Anterior cingulate cortex (tissue), 58 donors: ENCODE results near the gene GSTK1.
A peak's percentile ranks its signal among the peaks of the same experiment; 100 is the strongest.

ENCODE experiments used
- DNase-seq, 58 donors: peaks; one replicate each; lab custom pipeline; 2025; lab: John Stamatoyannopoulos, UW

GSTK1 gene

DNA sequence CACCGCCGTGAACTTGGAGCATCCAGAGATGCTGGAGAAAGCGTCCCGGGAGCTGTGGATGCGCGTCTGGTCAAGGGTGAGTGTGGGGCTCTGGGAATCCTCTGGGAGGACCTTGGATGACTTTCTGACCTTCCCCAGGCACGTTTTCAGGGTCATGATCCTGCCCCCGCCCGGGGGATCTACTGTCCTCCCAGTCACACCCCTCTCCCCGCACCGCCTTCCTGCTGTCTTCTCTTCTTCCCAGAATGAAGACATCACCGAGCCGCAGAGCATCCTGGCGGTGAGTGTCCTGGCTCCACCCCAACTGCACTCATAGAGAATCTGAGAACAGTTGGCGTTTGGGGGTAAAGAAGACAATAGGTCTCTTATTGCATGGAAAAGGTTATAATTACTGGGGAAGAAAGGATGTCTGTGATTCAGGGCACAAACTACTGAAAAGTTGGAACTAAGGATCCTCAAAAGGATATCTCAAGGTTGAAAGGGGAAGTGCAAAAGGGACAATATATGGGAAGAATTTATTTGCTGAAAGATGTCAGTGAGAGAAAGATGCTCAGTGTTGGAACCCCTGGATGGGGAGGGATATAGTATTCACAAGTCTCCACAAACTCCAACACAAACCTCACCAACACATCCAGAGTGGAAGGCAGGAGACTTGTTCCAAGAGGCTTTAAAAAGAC, 1.9 kb downstream of the GSTK1 start:
- peak in 1 of 58 donors; percentile 12 for DNase-seq

DNA sequence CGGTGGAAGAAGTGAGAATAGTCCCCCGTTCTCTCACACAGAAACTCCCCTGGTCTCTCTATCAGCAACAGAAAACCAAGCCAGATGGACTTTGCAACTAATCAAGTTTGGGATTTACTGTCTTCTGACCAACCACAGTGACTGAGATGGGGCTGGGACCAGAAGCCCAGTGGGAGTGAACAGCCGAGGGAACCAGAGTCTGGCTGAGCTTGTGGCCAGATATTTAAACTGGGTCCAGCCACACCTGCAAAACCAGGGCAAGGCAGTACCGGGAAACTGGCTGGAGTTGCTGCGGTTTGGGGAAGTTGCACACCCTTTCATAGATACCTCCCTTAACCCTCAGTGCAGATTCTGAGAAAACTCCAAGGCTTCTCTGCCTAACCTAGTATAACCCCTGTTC, 6.0 kb downstream of the GSTK1 start:
- no peak for DNase-seq

DNA sequence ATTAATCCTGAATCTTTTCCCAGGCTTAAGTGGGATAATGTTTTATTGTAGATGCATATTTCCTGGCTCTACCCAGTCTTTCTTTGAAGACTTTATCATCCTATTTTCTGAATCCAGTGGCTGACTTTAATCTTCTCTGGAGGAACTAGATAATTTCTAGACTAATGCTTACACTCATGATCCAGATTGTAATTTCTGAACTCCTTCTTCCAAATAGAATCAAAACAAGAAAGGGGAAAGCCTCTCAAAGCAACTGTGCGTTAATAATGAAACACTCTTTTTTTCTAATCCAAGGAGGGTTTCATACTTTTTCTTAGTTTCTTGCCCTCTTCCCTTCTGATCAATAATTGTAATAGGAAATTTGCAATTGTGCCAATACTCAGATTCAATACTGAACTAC, 8.0 kb downstream of the GSTK1 start:
- DNase-seq, result no peak

DNA sequence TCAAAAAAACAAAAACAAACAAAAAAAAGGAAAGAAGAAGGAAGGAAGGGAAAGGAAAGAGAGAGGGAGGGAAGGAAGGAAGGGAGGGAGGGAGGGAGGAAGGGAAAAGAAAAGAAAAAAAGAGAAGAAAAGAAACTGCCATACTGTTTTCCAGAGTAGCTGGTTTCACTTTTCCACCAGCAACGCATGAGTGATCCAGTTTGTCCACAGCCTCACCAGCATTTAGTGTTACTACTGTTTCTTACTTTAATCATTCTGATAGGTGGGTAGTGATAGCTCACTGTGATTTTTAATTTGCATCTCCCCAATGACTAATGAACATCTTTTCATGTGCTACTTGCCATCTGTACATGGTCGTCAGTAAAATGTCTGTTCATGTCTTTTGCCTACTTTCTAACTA, 9.6 kb downstream of the GSTK1 start:
- no peak for DNase-seq

DNA sequence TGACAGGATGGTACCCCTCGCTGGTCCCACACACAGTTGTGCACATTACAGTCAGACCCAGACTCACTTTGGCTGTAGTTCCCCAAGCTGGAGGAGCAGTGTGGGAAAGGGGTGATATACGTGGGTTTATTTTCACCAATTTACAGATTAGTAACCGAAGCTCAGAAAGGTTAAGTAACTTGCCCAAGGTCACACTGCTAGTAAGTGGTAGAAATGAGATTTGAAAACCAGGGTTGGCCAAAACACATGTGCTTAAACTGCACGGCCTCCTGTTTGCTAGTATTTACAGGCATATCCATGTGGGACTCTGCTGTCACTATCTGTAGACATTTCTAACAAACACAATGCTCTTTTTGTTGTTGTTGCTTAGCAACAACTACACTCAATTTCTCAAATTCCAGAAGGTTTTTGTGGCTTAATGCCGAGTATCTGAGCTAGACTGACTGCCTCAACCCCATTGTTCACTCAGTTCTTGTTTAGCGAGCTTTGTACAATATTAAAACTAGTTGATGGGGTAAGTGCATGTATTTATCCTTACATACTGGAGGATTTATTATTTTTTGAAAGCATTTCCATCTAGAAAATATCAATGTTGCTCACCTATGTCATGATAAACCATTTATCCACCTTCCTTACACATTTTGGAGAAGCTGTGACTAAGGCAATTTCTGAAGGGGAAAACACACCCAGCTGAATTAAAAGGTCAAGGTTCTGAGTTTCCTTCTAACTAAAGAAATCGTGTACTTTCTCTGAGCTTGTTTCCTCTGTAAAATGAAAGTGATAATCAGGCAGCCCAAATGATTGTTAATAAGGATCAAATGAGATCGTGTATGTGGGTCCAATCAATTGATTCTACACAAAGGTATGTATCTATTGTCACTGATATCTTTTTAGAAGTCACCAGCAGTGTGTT, 16.2 kb downstream of the GSTK1 start:
- DNase-seq, result peak in 12 of 58 donors; percentile 10 to 83 (median 32)

DNA sequence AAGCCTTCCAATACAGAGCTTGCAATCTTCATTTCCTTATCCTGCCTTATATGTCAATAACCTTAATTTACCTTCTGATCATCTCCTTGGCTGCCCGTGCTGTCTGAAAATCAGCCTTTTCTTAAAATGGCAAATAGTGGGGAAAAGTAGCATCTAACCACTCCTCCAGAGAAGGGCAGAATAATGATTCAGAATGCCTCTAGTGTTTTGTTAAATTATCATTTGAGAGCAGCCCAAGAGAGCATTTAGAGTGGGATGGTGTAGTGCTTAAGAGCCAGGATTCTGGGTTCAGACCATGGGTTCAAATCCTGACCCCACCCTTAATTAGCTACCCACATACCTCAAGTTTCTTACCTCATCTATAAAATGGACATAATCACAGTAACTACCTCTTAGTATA, 16.9 kb downstream of the GSTK1 start:
- DNase-seq, result no peak

DNA sequence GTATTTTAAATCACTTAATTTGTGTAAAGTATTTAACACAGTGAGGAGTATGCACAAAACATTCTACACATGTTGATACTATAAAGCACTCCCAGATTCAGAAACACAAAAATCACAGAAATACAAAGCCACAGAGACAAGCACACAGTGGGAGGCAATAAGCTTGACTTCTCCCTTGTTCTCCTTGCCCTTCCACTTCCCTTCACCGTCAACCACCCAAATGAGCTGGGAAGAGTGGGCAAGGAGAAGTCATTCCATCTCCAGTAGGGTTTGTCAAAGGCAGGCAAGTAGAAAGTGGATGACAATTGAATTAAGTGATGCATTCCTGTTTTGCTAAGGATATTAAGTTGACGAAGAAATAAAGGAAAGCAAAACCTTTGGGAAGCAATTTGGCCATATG, 17.3 kb downstream of the GSTK1 start:
- DNase-seq, result no peak

DNA sequence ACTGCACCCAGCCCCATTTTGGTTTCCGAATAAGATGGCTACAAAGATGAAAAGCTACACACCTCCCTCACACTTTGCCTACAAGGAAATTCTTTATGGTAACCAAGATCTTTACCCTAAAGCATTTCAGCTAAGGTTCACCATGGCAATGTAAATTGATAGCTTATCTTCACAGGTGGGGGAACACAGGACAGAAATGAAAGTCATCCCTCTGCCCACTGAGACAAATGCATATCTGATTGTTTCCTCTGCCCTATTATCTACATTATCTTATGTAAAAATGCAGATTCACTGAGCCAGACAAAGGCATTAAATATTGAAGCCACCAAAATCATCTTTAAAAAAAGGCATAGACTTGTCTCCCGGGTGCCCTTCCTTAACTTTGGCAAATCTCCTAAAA, 18.3 kb downstream of the GSTK1 start:
- no peak for DNase-seq

DNA sequence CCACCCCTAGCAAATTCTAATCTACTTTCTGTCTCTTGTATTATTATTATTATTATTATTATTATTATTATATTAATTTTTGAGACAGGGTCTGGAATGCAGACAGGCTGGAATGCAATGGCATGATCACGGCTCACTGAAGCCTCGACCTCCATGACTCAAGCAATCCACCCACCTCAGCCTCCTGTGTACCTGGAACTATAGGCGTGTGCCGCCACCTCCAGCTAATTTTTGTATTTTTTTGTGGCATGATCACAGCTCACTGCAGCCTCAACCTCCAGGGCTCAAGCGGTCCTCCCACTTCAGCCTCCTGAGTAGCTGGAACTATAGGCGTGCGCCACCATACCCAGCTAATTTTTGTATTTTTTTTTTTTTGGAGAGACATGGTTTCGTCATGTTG, 18.9 kb downstream of the GSTK1 start:
- no peak for DNase-seq

DNA sequence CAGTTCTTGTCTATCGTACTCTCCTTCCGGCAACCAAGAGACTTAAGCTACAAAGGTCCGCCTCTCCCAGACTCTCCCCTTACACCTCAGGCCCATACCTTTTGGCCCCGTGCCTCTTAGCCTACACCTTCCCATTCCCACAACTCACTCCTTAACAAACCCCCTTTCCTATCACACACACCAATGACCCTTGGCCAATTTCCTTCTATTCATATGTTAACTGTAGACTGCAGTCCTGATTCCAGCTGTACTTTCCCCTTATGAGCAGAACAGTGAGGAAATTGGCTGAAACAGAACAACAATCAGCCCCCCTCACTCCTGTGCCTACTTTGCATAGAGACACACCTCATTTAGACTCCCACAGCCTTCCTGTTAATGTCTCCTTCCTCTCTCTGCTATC, 20.1 kb downstream of the GSTK1 start:
- DNase-seq, result no peak

DNA sequence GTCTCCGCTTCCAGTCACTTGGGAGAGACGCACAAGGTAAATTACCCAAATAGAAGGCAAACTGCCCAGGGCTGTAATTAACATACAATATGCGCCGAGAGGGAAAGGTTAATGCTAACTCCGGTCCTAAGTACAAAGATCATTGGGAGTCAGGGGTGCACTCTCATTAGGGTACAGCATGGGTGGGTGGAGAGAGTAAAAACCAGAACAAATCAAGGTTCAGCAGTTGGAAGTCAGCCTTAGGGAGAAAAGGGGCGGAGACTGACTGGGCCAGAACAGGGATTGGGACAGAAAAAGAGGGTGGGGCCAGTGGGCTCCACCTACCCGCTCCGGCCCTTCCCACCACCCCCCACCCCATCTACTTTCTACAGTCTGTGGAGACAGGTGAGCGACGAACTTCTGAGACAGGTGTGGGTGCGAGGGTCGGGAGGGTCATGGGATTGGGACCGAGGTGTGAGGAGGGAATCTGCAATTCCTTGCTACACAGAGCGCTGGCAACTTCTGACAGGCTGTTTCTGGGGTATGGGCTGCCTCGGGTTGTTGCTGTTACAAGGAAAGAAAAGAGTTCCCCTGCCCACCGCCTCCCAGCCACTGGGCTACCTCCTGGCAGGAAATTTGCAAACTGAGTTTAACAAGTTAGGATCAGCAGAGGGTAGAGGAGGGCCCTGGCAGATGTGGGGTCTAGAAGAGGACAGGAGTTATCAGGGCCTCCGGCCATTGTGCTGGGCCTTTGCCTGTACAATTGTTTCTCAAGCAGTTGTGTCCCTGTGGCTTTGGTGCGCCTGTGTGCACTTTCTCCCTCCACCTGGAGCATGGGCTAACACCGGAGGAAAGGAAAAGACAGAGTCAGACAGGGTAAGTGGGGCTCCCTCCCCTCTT, 21.6 kb downstream of the GSTK1 start, which contains the start of gene TMEM139:
Gene TMEM139 (plus strand): TSS at position 368 of the 879 bp plus-strand sequence. CDS start 1,000 bp downstream, outside the sequence.
- DNase-seq, result peak in 17 of 58 donors; percentile 13 to 59 (median 31)

DNA sequence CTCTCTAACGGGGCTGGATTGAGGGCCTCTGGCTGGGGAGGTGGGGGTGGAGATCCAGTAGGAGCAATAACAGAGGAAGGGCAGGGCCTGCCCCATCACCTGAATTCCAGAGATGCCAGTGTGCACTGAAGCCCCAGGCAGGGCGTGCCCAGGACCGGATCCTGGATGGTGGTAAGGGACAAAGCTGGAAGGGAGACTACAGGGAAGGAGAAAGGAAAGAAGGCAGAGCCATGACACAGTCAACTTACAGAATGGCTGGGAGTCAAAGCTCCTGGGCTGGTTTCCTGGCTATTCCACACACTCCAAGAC, 22.2 kb downstream of the GSTK1 start:
- DNase-seq, result peak in 2 of 58 donors; percentile 24 to 41

DNA sequence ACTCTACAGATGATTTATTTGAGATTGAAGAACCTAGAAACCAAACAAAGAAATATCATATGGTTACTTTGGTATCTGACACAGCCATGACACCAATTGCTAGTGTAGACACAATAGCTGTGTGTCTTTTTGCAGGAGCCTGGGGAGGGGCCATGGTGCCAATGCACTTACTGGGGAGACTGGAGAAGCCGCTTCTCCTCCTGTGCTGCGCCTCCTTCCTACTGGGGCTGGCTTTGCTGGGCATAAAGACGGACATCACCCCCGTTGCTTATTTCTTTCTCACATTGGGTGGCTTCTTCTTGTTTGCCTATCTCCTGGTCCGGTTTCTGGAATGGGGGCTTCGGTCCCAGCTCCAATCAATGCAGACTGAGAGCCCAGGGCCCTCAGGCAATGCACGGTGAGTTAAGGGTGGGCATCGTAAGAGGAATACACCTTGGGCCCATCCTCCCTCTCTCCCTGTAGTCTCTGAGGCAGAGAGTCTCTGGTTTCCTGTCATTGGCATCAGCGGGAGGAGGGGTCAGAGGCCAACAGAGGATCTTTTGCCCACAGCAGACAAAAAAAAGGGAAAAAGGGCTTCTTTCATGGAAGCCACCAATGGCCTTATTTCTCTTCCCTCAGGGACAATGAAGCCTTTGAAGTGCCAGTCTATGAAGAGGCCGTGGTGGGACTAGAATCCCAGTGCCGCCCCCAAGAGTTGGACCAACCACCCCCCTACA, 22.7 kb downstream of the GSTK1 start:
- DNase-seq, result peak in 27 of 58 donors; percentile 14 to 84 (median 57)

DNA sequence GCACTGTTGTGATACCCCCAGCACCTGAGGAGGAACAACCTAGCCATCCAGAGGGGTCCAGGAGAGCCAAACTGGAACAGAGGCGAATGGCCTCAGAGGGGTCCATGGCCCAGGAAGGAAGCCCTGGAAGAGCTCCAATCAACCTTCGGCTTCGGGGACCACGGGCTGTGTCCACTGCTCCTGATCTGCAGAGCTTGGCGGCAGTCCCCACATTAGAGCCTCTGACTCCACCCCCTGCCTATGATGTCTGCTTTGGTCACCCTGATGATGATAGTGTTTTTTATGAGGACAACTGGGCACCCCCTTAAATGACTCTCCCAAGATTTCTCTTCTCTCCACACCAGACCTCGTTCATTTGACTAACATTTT, 23.3 kb downstream of the GSTK1 start:
- DNase-seq, result peak in 23 of 58 donors; percentile 23 to 84 (median 60)

DNA sequence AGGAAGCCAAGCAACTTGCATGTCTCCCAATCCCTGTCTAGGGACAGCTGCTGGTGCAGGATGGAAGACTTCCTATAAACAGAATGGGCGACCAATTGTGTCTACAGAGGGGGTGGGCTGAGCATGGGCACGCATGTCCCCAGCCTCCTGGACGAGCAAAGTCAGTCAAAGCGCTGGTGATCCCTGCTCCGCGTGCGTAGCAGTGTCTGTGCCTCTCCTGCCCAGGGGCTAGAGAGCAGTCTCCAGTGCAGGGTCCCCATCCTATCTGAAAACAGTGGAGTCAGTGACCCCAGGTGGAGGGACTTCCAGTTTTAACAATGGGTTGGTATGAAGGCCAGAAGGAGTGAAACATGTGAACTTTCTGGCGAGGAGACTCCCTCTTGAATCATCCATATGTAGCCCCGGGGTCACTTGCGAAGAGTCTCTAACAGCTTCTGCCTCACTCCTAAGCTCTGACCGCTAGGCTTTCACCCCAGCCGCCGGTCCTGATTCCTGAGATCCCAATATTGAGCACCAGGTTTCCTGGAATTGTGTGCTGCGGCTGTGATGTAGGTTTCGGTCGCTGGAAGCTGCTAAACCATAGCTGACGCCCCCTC, 24.2 kb downstream of the GSTK1 start:
- peak in 4 of 58 donors; percentile 38 to 65 (median 54) for DNase-seq

DNA sequence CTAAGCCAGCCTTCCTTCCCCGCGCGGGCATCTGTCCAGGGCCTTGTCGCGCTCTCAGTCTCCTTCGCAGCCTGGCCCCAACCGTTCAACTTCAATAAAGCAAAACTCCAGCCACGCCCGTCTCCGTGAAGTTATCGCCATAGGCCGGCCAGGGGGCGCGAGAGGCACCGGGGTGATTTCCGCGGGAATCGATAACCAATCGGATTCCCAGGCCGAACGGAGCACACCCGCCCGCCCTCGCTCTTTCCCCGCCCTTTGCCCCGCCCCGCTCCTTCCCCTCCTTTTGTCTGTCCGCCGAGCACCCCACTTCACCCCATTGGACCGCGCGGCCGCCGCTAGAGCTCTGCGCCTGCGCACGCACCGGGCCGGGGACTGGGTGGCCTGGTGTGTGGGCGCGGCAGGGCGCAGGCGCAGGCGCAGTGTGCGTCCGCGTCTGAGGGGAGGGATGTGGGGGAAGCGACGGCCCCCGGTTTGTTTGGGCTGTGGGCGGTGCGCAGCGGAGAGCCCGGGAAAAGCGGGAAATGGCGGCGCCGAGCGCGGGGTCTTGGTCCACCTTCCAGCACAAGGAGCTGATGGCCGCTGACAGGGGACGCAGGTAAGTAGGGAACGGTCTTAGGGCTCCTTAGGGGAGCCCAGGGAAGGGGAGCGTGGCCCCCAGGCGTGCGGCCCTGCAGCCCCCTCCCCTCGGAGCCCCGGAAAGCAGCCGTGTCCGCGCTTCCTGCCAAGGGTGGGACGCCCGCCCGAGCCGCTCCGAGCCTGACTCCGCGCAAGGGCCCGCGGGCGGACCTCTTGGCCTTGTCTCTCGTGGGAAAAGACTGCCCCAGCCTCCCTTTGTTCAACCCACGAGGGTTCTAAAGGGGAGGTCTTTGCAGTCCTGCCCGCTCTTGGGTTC, 24.9 kb downstream of the GSTK1 start, which contains the start of gene CASP2:
Gene CASP2 (plus strand): TSS at position 417 of the 892 bp plus-strand sequence. CDS start 105 bp downstream, at position 522.
- peak; percentile 63 to 100 (median 96) for DNase-seq

DNA sequence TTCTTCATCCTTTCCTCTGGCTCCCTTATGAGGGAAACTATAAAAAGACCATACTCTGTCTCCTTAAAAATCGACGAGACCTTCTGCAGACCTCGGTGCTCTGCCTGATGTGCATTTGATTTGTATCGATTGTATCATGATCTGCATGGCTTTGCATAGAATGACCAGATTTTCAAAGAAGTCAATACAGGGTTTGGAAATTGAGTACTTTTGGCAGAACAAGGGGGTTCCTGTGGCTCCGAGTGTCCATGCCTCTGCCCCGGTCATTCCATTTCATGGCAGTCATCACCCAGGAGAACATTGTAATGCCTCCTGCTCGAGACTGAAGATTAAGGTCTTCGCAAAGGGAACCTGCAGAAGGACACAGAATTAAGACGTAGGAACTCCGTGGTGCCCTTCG, 25.6 kb downstream of the GSTK1 start:
- peak in 1 of 58 donors; percentile 20 for DNase-seq

DNA sequence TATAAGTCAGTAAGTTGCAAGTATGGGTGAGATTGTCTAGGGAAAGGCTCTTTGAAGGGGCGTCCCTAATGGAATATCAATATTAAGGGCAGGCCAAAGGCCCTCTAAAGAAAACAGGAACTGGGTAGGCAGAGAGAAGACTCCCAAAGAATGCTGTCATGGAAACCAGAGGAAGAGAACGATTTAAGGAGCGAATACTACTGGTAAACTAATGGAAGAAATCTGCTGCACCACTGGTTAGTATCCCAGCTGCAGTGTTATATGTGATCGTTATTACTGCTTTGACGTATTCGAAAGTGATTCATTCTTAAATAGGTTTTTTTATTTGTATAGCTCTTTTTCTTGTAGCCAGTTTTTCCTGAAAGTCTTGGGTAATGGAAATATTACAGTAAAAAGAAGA, 26.2 kb downstream of the GSTK1 start:
- DNase-seq, result no peak
